ENCODE results near the gene ODF4.
"Not testable (repeated sequence)": the region's sequence is repeated elsewhere in the genome, so short reads cannot be mapped to it uniquely, and the experiment has no call there.

ODF4 gene

DNA sequence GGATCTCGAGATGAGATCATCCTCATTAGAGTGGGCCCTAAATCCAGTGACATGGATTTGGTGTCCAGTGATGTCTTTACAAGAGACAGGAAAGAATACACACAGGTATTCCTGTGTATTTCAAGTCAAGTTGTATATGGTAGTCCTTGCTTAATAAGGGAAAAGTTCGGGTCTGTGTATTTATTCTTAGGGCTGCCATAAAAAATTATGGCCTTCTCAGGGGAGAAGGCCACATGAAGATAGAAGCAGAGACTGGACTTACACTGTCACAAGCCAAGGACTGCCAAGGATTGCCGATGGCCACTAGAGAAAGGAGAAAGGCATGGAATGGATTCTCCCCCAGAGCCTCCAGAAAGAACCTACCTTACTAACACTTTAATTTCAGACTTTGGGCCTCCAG is 28.6 kb downstream of the ODF4 start:
- no peak for DNase-seq (ENCODE audit: low spot score)
- no peak for FAIRE-seq

DNA sequence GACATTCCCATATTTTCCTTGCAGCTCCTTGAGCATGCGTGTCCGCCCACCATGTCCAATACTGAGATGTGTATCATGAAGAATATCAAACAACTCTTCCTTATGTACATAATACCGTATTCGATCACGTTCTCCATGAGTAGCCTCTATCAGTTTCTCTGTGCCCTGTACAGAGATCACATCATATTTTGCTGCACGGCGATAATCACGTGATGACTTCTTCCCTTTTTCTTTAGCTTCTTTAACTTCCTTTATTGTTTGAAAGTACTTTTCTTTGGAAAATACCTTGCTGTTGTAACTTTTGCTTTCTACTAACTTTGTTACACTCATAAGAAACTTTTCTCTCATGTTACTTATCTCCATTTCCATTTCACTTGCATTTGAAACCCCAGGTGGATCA is 30.3 kb downstream of the ODF4 start:
- DNase-seq (ENCODE audit: low spot score) (no peak), FAIRE-seq (no peak)

DNA sequence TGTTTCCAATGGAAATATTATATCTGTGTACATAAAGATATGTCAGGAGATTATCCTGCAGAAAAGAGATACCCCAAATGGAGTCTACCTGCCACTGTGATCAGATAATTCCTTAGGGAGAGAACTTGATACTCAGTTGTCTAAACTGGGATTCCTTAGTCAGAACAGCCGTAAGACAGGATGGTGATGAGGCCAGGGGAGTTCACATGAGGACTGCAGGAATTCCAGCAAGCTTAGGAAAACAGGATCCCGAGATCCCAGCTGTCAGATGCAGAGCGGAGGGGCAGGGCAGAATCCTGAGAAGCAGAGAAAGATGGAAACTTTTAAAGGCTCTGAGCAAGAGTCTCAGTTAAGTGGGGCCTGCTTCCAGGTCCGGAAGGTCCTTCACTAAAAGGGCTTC is 32.1 kb downstream of the ODF4 start:
- FAIRE-seq, result no peak
- no peak for DNase-seq (ENCODE audit: low spot score)

DNA sequence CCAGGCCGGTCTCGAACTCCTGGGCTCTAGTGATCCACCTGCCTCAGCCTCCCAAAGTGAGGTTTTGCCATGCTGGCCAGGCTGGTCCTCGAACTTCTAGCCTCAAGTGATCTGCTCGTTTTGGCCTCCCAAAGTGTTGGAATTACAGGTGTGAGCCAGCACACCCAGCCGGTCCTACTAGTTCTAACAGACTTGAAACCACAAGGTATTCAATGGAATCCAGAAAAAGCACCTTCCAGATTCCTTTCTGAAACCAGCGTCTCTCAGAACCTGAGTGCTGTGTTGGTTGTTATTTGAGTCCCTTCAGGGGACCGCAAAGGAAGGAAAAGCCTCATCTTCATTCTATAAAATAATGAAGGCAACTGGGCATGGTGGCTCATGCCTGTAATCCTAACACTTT is 32.8 kb downstream of the ODF4 start:
- FAIRE-seq (no peak), DNase-seq (ENCODE audit: low spot score) (no peak)

DNA sequence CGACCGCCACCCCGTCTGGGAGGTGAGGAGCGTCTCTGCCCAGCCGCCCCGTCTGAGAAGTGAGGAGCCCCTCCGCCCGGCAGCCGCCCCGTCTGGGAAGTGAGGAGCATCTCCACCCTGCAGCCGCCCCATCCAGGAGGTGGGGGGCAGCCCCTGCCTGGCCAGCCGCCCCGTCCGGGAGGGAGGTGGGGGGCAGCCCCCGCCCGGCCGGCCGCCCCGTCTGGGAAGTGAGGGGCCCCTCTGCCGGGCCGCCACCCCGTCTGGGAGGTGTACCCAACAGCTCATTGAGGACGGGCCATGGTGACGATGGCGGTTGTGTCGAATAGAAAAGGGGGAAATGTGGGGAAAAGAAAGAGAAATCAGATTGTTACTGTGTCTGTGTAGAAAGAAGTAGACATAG is 34.2 kb downstream of the ODF4 start:
- DNase-seq (ENCODE audit: low spot score); FAIRE-seq: not testable (repeated sequence)

DNA sequence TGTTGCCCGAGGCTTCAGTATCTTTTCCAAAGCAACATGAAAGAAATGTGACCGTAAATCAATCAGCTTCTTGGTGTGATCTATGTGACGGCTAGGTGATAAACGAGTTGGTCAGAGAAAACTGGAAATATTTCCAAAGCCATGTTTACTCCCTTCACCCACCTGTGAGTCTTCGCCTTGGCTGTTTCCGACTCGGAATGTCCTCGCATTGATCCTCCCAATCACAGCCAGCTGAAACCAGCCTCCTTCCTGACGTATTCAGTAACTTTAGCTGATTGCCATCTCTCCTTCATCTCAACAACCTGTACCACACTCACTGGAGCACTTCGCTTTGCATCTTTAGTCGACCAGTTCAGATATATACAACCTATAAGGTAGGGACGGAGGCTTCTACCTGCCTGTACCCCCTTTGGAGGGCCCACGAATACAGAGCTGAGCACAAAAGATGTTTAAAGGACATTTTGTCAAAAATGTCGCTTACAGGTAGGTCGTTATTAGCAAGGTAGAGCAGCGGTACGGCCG is 36.2 kb downstream of the ODF4 start:
- FAIRE-seq (no peak), DNase-seq (ENCODE audit: low spot score) (no peak)

DNA sequence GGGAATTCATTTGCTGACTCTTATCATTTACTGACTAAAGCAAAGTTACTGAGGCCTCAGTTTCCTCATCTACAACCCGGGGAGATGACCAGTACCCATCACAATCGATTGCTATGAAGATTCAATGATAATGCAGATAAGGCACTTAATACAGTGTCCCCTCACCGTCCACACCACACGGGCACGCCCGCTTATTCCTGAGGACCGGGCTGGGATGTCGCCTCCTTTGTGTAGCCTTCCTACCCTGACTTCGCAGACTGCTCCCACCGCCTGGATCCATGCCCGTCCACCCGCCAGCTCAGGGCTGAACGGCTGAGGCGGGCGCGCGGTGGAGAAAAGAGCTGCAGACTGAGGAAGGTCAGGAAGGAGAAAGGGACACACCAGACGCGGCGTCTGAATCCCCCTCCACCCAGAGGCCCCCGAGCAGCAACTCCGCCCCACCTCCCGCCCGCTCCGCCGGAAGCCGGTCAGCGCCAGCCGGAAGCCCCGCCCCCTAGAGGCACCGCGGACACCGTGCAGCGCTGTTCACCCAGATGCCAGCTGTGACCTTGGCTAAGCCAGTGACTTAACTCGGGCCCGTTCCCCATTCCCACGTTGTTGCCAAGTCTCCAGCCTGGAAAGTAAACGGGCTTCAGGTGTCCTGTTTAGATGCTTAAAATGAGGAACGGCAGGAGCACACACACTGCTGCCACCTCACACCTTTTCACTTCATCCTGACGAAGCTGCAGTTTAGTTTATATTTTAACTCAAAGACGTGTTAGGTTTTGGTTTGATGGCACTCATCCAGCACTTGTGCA is 36.8 kb downstream of the ODF4 start, which contains the start of gene KRABD2:
Gene KRABD2 (minus strand): TSS at position 434 of the 797 bp plus-strand sequence.
- DNase-seq (ENCODE audit: low spot score) (peak; percentile 92), FAIRE-seq (peak; percentile 32)

DNA sequence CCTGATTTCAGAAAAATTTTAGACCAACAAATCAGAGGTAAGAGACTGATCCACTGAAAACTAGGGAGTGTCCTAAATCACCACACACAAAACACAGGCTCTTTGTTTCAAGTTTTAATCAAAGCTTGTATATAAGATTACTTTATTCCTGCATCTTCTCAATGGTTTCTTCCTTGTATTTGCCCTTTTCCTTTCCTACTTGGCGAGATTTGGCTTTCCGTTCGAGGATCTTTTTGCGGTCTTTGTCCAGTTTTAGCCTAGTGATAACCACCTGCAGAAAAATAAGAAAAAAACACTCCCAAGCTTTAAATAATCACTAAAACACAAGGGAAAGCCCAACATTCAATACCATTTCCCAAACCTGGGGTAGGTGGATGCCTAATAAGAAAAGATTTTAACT is 37.8 kb downstream of the ODF4 start:
- FAIRE-seq (no peak), DNase-seq (ENCODE audit: low spot score) (no peak)

DNA sequence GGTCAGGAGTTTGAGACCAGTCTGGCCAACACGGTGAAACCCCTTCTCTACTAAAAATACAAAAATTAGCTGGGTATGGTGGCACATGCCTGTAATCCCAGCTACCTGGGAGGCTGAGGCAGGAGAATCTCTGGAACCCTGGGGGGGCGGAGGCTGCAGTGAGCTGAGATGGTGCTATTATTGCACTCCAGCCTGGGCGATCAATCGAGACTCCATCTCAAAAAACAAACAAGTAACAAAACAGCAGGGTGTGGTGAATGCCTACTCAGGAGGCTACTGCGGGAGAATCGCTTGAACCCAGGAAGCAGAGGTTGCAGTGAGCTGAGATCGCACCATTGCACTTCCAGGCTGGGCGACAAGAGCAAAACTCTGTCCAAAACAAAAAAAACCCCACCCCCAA is 38.5 kb downstream of the ODF4 start:
- FAIRE-seq, result not testable (repeated sequence)

DNA sequence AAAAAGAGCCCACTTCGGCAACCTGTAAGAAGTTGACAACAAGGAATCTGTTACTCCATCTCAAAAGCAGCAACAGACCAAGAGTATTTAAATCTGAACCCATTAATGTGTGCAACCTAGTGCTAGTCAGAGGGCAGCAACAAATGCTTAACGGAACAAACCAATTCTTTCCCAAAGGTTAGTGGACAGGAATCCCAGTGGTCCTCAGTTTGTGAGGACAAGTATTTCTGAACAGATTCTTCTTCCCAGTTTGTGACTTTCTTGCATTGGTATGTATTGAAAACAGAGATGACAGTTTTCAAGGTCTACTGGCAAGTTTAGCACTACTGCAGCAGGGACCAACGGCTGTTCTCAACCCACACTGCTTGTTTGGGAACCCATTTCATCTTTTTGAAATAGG is 40.4 kb downstream of the ODF4 start:
- DNase-seq (ENCODE audit: low spot score) (no peak), FAIRE-seq (no peak)

More for the DNA sequence above, 38.5 kb downstream of the ODF4 start:
- DNase-seq (ENCODE audit: low spot score), result not testable (repeated sequence)

DNA sequence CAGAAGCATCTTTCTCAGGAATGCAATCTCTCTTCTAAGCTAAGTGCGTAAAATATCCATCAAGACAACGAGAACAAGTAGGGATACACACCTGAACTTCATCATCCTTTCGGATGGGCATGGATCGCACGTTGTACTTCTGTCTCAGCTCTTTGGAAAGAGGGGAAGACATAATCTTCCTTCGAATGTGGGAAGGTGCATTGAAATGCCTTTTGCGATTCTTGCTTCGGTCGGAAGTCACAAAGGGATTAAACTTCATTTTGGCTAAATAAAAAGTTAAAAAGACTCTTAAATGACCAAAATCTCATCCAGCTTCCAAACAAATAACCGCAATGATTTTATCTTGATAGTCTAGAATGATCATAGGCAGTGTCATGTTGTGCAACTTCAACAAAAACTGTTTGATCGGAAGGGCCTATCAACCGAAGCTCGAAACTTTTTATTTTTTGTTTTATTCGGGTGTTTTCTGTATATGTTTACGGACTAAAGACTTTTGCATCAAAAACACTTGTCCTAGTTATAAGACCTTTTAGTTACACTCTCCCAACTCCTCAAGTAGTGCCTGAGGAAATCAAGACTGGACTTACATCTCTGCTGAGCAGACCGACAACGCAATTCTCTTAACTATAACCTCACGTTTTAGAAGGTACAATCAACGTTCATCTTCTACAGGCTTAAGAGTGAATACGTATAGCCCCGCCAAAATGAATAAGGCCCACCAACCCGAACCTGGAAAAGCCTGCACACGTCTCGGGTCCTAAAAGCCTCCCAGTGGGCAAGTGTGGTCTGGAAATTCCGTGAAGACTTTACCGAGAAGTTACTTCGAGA is 42.6 kb downstream of the ODF4 start:
- no peak for DNase-seq (ENCODE audit: low spot score)
- no peak for FAIRE-seq

DNA sequence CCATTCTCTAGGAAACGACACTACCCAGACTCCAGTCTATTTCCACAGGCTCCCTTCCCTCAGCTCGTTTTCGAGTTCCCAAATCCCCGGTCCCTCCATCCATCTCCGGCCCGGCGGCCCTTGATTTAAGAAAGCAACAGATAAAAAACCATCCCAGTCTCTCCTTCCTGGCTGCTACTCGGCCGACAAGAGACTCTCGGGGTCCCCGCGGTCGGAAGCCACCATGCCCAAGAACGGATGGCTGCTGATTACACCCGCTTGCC is 43.2 kb downstream of the ODF4 start:
- DNase-seq (ENCODE audit: low spot score), result no peak
- FAIRE-seq, result no peak

DNA sequence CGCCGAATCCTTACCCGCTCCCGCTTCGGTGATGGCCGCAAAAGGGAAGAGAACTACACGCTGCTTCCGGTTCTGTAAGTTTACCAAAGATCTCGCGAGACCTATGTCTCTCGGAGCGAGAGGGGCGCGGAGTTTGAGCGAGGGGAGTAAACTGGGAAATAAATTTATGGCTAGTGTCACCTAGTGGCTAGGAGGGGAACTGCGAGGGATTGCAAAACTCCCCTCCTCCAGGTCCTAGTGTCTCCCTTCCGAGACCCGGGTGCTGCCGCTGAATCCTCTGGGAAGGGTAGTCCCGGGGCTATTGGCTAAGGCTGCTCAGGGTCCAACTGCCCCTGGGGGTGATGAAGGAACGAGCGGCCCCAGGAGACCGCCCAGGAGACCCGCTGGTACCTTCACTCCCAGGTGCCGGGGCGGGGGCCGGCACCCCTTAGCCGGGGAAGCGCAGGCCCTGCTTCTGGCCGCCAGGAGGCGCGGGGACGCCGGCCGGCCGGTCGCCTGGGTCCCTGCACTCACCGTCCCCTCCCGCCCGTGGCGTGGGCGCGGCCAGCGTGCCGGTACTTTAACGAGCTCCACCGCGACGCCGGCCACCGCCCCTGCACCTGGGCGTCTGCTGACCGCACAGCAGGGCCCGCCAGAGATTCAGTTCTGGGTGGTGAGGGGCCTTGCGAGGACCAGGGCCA is 43.6 kb downstream of the ODF4 start, which contains the start of gene RPL26:
Gene RPL26 (minus strand): TSS at position 51 of the 680 bp plus-strand sequence. CDS start 883 bp downstream, outside the sequence.
- FAIRE-seq (no peak), DNase-seq (ENCODE audit: low spot score) (peak; percentile 85)

DNA sequence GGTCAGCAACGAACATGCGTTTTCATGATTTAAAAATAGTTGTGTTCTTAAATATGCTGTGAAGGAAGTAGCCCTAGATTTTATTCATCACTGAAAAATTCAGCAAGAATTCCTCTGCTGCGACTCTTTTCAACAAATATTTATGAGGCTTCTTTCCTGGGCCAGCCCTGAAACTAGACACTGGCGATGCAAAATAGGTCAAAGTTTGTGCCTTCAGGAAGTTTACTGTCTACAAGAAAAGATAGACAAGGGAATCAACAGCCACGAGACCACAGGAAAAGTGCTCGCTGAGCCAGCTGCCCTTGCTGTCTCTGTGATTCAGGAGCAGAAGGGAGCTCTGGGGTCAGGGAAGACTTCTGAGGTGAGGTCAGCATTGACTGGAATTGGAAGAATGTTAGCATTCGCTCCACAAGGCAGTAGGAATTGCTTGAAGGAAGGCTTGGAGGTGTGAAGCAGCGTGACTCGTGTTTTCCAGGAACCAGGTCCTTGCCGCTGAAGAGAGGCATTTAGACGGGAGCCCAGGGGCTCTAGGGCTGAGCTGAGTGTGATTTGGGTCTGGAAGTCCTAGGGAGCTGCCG is 45.2 kb downstream of the ODF4 start:
- FAIRE-seq, result no peak
- DNase-seq (ENCODE audit: low spot score), result peak; percentile 46

DNA sequence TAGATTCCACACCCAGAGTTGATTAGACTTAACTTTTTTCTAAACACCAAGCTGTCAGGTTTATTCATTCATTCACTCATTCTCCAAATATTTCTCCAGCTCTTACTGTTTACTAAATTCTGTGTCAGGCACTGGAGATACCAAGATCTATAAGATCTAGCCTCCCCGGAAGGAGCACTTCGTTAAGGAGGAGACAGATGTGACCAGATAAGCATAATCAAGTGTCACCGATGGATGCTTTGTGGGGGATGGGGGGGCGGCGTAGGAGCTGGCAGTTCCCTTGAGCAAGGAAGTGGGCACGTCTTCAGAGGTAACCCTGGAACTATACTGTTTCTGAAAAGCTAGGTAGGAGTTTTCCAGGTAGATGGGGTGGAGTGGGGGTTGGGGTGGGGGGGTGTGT is 47.2 kb downstream of the ODF4 start:
- FAIRE-seq, result no peak
- no peak for DNase-seq (ENCODE audit: low spot score)

DNA sequence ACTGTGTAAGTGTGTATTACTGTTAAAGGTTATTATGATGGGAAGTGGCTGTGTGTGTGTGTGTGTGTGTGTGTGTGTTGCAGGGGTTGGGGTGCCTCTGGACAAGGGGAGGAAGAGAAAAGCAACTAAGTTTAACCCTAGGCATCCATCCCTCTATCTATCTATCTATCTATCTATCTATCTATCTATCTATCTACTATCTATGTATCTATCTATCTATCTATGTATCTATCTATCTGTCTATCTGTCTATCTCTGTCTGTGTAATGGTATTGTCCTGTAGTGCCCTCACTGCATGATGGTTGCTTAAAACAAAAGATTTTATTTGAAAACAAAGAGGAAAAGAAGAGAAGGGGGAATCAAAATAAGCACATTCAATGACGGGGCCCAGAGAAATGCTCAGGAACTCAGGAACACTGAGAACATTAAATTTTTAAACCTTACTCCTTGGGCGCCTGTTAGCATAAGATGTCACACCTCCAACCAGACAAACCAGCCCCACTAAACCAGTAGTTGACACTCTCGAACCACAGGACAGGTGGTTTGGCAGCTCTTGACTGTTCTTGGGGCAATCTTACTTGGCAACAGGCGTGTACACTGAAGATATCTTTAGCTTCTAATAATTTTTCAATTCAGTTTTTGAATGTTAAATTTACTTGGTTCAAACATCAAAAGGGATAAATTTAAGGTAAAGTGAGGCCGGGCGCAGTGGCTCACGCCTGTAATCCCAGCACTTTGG is 48.4 kb downstream of the ODF4 start:
- FAIRE-seq, result no peak

DNA sequence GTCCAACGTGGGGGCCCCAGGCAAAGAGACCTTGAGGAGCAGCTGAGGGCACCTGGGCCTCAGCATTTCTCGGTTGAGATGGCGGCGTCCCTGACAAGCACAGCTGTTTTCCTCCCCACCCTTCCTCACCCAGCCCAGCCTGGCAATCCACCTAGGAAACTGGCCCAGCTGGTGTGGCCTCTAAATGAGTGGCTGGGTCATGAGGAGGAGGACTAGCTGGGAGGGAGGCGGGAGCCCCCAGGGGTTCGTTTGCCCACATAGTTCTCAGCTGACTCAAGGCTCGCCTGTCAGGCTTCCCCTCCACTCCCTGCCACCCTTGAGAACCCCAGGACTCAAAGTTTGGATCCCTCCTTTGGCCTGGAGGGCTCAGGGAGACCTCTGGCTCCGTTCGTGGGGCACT is 52.1 kb downstream of the ODF4 start:
- FAIRE-seq, result no peak
- no peak for DNase-seq (ENCODE audit: low spot score)

More for the DNA sequence above, 48.4 kb downstream of the ODF4 start:
- no peak for DNase-seq (ENCODE audit: low spot score)

DNA sequence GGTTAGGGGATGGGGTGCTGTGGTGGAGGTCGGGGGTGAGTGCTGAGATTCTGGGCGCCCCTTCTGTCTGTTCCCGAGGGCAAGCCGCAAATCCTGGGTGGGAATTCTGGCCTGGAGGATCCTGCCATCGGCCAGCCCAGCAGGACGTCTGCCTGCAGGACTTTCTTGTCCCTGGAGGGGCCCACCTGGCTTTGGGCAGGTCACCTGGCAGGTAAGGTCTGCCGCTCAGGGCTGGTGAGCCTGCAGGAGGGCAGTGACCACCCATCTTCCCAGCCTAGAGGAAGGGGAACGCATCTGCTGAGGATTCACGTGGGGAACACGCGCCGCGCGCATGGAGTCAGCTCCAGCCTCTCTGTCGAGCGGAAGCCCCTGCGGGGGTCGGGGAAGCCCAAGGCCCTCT is 52.6 kb downstream of the ODF4 start:
- DNase-seq (ENCODE audit: low spot score) (no peak), FAIRE-seq (no peak)

DNA sequence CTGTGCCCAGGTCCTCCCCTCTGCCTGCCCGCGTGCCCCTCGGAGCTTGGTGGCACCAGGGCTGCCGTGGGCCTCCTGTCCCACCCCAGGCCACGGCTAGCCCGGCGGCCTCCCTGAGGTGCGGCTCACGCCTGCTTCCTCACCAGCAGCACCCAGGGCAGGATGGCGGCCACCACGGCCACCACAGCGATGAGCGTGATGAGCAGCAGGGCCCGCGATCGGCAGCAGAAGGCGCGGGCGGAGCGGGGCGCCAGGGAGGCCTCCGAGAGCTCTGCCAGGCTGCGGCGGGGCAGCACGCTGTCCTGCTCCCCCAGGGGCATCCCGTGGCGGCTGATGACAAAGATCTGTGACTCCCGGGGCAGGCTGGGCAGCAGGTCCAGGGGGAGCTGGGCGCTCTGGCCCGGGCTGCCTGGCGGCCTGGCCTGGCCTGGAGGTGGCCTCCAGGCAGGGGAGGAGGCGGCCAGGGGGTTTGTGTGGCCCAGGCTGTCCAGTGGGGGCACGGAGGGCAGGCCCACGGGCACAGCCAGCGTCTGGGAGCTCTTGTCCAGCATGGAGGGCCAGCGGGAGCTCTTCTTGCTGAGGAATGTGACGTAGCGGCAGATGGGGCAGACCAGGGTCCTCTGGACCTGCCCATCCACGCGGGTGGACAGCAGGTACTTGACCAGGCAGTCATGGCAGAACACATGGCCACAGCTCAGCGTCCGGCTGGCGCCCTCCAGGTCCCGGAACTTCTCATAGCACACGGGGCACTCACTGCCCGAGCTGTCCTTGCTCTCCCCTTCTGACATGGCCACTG is 53.2 kb downstream of the ODF4 start:
- FAIRE-seq, result no peak

More for the DNA sequence above, 53.2 kb downstream of the ODF4 start:
- no peak for DNase-seq (ENCODE audit: low spot score)

Data from urothelium cell line (cell line).